ENCODE measurements around the gene BCL2L1. TPM values are rescaled to one million over a fixed set of nuclear protein-coding genes. Genes with fewer than 3 reads are reported as not detected.

BCL2L1 gene
- total and polyA plus RNA-seq, 2 donors (not counting 1 experiment from before 2014, with no cell fraction given): 61.8 to 77.1 TPM

DNA sequence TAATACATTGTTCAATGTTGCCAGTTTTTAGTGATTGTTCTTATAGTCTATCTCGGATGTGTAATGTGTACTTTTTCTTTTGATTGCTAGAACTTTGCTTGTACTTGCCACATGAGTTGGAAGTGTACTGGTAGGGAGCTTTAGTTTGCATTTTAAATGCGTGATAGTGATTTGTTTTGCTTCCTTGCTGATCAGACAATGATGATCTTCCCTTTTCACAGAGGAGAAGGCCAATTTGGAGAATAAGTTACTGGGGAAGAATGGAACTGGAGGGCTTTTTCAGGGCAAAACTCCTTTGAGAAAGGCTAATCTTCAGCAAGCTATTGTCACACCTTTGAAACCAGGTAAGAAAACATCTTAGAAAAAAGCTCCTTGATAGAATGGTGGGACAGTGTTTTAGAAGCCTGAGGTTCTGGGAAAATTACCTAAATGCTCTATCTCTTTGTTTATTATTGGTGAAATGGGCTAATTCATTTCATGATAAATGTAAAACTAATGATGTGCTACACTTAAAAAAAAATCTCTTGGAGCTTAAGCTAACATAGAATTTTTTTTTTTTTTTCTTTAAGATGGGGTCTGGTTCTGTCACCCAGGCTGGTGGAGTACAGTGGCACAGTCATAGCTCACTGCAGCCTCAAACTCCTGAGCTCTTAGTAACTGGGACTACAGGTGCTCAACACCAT lies 37.3 kb upstream of the BCL2L1 start:
- H4K20me1 ChIP-seq (ENCODE audit: control insufficient read depth, extremely low read depth, insufficient read depth, low read length): no peaks in the 10 kb centered on the region
- H3K79me2 ChIP-seq (ENCODE audit: control insufficient read depth, insufficient read depth, low read length): peaks cover 69% of the 10 kb centered on the region
- TF ChIP-seq EZH2 (IDR thresholded peaks at IDR 0.05; ENCODE audit: low read length, missing control alignments): no peak
- no peak for TF ChIP-seq CTCF (conservative IDR thresholded peaks at IDR 0.05 in 1 of 2, IDR thresholded peaks at IDR 0.05 in 1 of 2; ENCODE audit: low read depth in 1 of 2, low read length in 2 of 2)
- no peaks in the 10 kb centered on the region for H3K9me3 ChIP-seq (ENCODE audit: control insufficient read depth, insufficient read depth, low read depth, low read length)
- H3K27ac ChIP-seq (ENCODE audit: insufficient read depth, low read length): peak overlapping the region; percentile 4
- H2AFZ ChIP-seq (ENCODE audit: low read length): no peak overlapping the region
- peaks cover 3% of the 10 kb centered on the region for H3K4me1 ChIP-seq (ENCODE audit: control insufficient read depth, extremely low read depth, insufficient read depth, low read length)
- H3K4me3 ChIP-seq (replicated peaks in 1 of 4; ENCODE audit: control extremely low read depth in 1 of 4, insufficient read depth in 1 of 4, low read depth in 3 of 4, low read length in 4 of 4): peak overlapping the region in 1 of 4 experiments; percentile 38
- H3K27me3 ChIP-seq (ENCODE audit: control insufficient read depth, insufficient read depth, low read length): no peaks in the 10 kb centered on the region
- DNase-seq (ENCODE audit: low read depth in 2 of 2): no peak
- H3K9ac ChIP-seq (ENCODE audit: insufficient read depth, low read length): no peak overlapping the region
- H3K36me3 ChIP-seq (ENCODE audit: control insufficient read depth, insufficient read depth, low read length): no peaks in the 10 kb centered on the region
- H3K4me2 ChIP-seq (ENCODE audit: extremely low read depth, insufficient read depth, low read length): peak overlapping the region; percentile 32

DNA sequence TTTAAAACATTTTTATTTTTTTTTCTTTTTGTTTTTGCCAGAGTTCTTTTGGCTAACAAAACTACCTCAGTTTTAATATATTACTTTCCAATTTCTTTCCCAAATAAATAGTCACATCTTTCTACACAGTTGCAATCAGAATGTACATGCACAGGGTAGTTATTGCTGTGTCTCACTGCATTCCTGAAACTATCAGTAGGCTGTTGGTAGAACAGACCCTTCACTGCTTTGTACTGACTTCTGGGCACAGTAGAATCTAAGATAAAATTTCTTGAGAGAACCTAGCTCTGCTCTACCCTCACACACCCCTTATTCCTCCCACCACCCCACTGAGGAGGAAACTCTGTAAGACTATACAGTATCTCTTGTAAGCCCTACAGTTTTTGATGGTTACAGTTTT lies 36.3 kb upstream of the BCL2L1 start:
- H2AFZ ChIP-seq (ENCODE audit: low read length): no peak overlapping the region
- H3K36me3 ChIP-seq (ENCODE audit: control insufficient read depth, insufficient read depth, low read length): no peaks in the 10 kb centered on the region
- H3K9ac ChIP-seq (ENCODE audit: insufficient read depth, low read length): no peak overlapping the region
- no peak for DNase-seq (ENCODE audit: low read depth in 2 of 2)
- peaks cover 2% of the 10 kb centered on the region for H3K4me1 ChIP-seq (ENCODE audit: control insufficient read depth, extremely low read depth, insufficient read depth, low read length)
- peak overlapping the region; percentile 6 for H3K27ac ChIP-seq (ENCODE audit: insufficient read depth, low read length)
- TF ChIP-seq EZH2 (IDR thresholded peaks at IDR 0.05; ENCODE audit: low read length, missing control alignments) (no peak), CTCF (conservative IDR thresholded peaks at IDR 0.05 in 1 of 2, IDR thresholded peaks at IDR 0.05 in 1 of 2; ENCODE audit: low read depth in 1 of 2, low read length in 2 of 2) (no peak)
- H3K4me2 ChIP-seq (ENCODE audit: extremely low read depth, insufficient read depth, low read length): no peak overlapping the region
- H4K20me1 ChIP-seq (ENCODE audit: control insufficient read depth, extremely low read depth, insufficient read depth, low read length): no peaks in the 10 kb centered on the region
- H3K79me2 ChIP-seq (ENCODE audit: control insufficient read depth, insufficient read depth, low read length): peaks cover 71% of the 10 kb centered on the region
- no peak overlapping the region for H3K4me3 ChIP-seq (replicated peaks in 1 of 4; ENCODE audit: control extremely low read depth in 1 of 4, insufficient read depth in 1 of 4, low read depth in 3 of 4, low read length in 4 of 4)
- no peaks in the 10 kb centered on the region for H3K9me3 ChIP-seq (ENCODE audit: control insufficient read depth, insufficient read depth, low read depth, low read length)
- no peaks in the 10 kb centered on the region for H3K27me3 ChIP-seq (ENCODE audit: control insufficient read depth, insufficient read depth, low read length)

GRCh38 chr20:31758521-31758920 lies 35.9 kb upstream of the BCL2L1 start:
- H3K4me1 ChIP-seq (ENCODE audit: control insufficient read depth, extremely low read depth, insufficient read depth, low read length): peaks cover 2% of the 10 kb centered on the region
- H2AFZ ChIP-seq (ENCODE audit: low read length): peak overlapping the region; percentile 27
- H3K36me3 ChIP-seq (ENCODE audit: control insufficient read depth, insufficient read depth, low read length): no peaks in the 10 kb centered on the region
- no peak for TF ChIP-seq EZH2 (IDR thresholded peaks at IDR 0.05; ENCODE audit: low read length, missing control alignments)
- no peak for TF ChIP-seq CTCF (conservative IDR thresholded peaks at IDR 0.05 in 1 of 2, IDR thresholded peaks at IDR 0.05 in 1 of 2; ENCODE audit: low read depth in 1 of 2, low read length in 2 of 2)
- H4K20me1 ChIP-seq (ENCODE audit: control insufficient read depth, extremely low read depth, insufficient read depth, low read length): no peaks in the 10 kb centered on the region
- no peak overlapping the region for H3K4me3 ChIP-seq (replicated peaks in 1 of 4; ENCODE audit: control extremely low read depth in 1 of 4, insufficient read depth in 1 of 4, low read depth in 3 of 4, low read length in 4 of 4)
- no peak for DNase-seq (ENCODE audit: low read depth in 2 of 2)
- no peaks in the 10 kb centered on the region for H3K9me3 ChIP-seq (ENCODE audit: control insufficient read depth, insufficient read depth, low read depth, low read length)
- H3K9ac ChIP-seq (ENCODE audit: insufficient read depth, low read length): no peak overlapping the region
- H3K27ac ChIP-seq (ENCODE audit: insufficient read depth, low read length): peak overlapping the region; percentile 6
- peaks cover 74% of the 10 kb centered on the region for H3K79me2 ChIP-seq (ENCODE audit: control insufficient read depth, insufficient read depth, low read length)
- no peak overlapping the region for H3K4me2 ChIP-seq (ENCODE audit: extremely low read depth, insufficient read depth, low read length)
- no peaks in the 10 kb centered on the region for H3K27me3 ChIP-seq (ENCODE audit: control insufficient read depth, insufficient read depth, low read length)
